Measurements from ENCODE around the gene ADAMTS18.

- no peak for TF ChIP-seq CTCF (IDR thresholded peaks at IDR 0.05; ENCODE audit: poor library complexity)
- TF ChIP-seq EZH2 (IDR thresholded peaks at IDR 0.05; ENCODE audit: borderline replicate concordance): no peak
- TF ChIP-seq EZH2phosphoT487 (IDR thresholded peaks at IDR 0.05; ENCODE audit: low read depth, severe bottlenecking, unreplicated experiment): no peak
Observed at GRCh38 chr16:77409311-77409710, 25.5 kb downstream of the ADAMTS18 start.

All from hepatocyte (in vitro differentiated cells).